Cerebellar nuclear complex (tissue), 1 donor: Measurements from ENCODE around the gene SCAPER.

ENCODE experiments used
- DNase-seq, 2 experiments: peaks; one replicate each; lab custom pipeline; 2025; lab: John Stamatoyannopoulos, UW

SCAPER gene

GRCh38 chr15:76426941-76427340 lies 478.2 kb downstream of the SCAPER start:
- no peak for DNase-seq

DNA sequence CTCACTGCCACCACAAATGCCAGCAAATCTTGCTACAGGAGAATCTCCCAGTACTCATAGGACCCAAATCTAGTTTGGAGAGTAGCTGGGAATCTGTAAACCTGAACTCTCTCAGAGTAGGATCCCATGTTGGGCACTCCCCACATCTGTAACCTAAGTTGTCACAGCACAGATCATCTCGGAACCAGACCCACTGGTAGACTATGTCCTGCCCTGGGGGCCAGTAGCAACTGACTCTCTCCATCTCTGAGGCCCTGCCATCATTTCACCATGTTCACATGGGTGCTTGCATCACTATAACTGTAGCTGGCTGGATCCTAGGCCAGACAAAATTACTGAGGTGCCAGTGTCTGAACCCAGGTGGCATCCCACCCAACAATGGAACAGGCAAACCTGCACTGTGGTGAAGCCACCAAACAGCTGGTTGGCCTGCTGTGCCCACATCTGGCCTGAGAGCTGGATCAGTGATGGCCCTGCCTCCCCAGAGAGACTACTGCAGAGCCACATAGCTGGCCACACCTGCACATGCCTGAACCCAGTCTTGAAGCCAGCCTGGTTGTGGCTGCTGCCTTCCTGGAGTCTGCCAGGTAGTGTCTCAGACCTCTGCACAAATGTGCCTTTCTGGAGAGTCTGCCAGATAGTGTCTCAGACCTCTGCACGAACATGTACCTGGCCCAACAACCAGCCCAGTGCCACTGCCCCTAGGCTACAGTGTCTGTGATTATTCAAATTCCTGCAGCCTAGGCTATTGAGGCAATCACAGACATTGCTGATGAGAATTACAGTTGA lies 486.6 kb downstream of the SCAPER start:
- no peak for DNase-seq

- no peak for DNase-seq
Measured at GRCh38 chr15:76401285-76401684, 503.9 kb downstream of the SCAPER start.

DNA sequence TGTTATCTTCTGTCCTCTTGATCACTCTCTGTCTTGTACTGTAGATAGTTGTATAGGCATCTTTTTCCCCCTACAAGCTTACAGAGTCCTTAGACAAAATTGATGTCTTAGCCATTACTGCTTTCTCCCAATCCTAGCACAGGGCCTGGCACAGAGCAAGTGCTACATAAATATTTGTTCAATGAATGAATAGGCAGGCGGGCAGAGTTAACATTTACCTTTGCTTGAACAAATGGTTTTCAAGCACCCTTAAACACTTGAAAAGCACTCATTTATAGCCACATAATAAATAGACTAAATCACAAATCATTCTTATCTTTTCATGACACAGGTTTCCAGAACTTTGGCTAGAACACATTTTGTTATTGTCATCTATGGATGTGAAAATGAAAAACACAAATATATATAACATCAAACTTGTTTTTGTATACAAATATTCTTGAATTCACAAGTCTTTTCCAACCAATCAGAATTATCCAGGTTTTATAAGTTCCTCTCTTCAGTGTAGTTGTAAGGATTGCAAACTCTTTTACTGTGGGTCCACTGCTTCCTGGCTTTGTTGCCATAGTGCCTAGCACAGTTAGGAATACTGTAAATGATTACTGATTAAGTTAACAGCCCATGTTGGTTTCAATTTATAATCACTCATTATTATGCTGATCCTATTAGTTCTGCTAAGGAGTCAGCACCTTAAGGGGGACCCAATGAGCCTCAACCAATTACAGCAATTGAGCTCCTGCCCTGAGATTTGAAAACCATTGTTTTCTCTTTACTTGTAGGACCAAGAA lies 506.6 kb downstream of the SCAPER start:
- DNase-seq = no peak

DNA sequence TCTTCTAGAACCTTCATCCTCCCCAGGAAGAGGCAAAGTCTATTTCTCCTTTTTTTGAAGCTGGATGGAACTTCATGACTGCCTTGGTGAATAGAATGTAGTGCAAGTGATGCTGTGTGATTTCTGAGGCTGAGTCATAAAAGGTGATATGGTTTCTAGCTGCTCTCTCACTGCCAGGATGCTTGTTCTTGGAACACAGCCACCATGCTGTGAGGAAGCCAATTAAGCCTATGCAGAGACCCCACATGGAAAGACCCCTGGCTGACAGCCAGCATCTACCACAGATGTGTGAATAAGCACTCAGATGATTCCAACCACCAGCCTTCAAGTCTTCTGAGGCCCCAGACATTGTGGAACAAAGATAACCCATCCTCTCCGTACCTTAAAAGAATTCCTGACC lies 511.5 kb downstream of the SCAPER start:
- DNase-seq = no peak

- no peak for DNase-seq
Measured at GRCh38 chr15:76391847-76392246, 513.3 kb downstream of the SCAPER start.

GRCh38 chr15:76391309-76391708 lies 513.8 kb downstream of the SCAPER start:
- no peak for DNase-seq

GRCh38 chr15:76390571-76390970 lies 514.6 kb downstream of the SCAPER start:
- no peak for DNase-seq

- DNase-seq = no peak
Measured at GRCh38 chr15:76386926-76387325, 518.2 kb downstream of the SCAPER start.

DNA sequence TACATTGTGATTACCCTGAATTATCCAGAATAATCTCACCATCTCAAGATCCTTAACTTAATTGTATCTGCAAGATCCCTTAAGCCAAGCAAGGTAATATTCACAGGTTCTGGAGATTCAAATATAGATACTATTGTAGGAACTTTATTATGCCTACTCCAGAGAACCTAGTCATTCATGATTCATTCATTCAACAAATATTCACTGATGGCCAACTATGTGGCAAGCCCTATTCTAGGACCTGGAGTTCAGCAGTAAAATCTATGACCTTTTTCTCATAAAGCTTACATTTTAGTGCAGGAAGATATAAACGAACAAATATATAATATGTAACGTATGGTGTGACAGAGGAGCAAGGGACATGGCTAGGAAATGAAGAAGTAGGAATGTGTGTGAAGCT lies 519.0 kb downstream of the SCAPER start:
- no peak for DNase-seq

- DNase-seq = no peak
Measured at GRCh38 chr15:76384409-76384808, 520.7 kb downstream of the SCAPER start.

DNA sequence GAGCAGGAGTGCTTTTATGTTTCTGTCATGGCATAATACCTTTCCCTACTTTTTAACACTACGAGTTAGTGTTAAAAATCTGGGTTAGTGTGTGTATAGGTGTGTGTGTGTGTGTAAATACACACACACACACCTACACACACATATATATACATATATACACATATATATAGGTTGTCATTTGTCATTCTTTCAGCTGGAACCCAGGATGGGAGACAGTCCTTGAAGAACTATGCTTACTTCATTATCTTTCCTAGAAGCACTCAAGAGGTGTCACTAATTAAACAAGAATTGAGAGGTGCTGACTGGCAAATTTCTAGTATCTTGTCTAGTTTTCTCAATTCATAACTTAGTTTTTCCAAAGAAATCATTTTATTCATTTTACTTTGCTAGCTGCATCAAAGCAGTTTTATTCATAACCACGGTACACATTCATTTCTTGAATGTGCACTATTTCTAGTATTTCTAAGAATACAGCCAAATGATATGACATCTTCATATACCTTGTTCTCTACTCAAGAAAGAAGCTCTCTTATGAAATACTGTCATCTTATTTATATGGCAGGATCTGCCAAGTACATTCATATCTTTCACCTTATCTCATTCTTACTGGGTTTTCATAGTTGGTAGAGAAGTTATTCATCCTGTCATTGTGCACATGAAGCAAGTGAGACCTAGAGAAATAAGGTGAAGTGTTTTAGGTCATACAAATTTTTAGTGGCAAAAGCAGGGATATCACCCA lies 522.0 kb downstream of the SCAPER start:
- DNase-seq = no peak

DNA sequence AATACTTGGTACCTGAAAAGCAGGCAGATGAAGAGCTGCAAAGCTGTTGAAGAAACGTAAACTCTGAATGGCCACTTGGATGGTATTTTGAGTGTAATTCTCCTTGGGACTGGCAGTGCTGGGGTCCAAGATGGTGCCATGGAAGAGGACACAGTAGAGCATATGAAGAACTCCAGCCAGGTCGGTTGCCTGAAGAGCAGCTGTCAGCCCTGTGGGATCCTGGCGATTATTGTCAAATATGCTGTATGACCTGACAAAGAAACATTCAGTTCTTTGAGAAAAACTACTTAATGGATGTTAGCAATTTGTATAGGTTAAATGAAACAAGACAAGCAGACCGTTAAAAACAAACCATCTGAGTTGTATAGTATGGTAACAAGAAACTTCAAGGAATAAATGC lies 523.8 kb downstream of the SCAPER start:
- no peak for DNase-seq

DNA sequence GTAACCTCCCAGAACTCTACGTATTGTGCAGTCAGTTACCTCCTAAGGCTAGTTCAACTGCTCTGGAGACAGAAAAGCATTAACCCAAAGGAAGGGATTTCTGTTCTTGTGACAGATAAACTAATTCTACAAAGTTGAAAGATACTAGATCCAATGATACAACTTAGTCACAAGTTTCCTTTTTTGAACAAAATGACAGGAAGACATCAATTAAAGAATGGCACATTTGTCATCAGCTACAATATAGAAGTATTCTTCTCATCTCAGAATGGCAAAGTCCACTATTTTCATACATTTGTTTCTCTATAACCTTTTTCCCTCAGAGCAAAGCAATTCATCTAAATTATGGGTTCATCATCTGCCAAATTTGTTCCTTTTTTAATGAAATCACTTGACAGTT lies 524.9 kb downstream of the SCAPER start:
- no peak for DNase-seq

GRCh38 chr15:76378691-76379090 lies 526.4 kb downstream of the SCAPER start:
- no peak for DNase-seq

DNA sequence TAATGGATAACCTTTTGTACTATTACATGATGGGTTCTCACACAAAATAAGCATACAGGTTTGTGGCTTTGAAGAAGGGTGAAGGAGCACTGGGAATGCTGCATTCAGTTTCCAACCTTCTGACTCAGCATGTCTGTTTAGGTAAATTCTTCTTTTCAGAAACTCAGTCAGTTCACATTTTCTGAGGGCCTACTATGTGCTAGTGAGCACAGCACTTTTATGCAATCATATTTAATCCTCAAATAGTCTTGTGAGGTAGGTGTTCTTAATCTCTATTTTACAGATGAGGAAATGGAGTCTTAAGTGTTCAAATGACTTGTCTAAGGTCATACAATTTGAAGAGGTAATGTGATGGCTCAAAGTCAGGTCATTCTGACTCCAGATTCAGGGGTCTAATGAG lies 527.4 kb downstream of the SCAPER start:
- no peak for DNase-seq

GRCh38 chr15:76377217-76377616 lies 527.9 kb downstream of the SCAPER start:
- no peak for DNase-seq

DNA sequence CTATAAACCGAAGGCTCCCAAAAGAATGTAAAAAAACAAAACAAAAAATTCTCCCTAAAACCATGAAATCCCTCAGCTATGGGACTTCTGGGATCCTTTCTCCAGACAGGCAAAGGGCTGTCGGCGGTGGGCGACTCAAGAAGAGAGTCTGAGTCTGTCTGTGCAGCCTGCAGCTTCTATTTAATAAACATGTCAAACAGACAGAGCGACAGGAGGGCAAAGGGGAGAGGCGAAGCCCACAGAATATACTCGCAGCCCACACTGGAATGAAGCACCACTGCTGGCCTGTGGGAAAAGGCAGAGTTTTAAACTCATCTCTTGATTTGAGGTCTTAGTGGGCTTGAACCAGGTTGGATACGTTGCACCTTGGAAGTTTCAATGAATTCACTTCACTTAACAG lies 528.3 kb downstream of the SCAPER start:
- DNase-seq = no peak

DNA sequence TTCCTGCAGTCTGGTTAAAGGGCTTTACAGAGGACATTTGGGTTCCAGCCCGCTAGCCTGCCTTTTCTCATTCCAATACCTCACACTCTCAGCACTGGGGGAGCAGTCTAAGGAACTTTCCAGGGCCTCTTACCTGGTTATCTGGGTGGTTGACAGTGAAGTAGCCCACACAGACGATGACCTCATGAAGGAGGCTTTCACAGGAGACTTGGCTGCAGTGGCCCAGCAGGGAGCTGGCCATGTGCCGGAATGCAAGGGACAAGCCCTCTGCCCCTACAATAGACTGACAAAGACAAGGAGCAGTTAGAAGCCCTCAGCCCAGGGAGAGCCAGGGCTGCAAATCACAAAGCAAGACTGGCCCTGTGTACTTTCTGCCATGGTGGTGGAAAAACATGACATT lies 529.1 kb downstream of the SCAPER start:
- no peak for DNase-seq

GRCh38 chr15:76368122-76368621 lies 537.0 kb downstream of the SCAPER start:
- no peak for DNase-seq

DNA sequence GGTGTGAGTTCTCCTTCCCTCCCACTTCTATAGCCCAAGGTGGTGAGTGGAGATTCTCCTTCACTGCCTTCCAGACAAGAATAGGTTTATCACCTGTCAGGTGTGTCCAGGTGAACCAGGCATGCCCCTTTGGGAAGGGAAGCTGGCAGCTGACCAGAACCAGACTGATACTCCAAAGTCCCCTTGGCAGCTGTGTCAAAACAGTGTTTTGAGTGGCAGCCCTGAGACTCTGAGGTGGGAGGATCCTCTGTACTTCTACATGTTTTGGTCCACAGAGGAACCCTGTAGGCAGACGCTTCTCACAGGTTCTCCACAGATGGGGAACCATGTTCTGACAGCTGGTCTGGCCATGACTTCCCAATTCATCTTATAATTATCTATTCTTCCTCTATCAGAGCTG lies 538.4 kb downstream of the SCAPER start:
- DNase-seq = no peak

GRCh38 chr15:76363251-76363650 lies 541.9 kb downstream of the SCAPER start:
- no peak for DNase-seq

DNA sequence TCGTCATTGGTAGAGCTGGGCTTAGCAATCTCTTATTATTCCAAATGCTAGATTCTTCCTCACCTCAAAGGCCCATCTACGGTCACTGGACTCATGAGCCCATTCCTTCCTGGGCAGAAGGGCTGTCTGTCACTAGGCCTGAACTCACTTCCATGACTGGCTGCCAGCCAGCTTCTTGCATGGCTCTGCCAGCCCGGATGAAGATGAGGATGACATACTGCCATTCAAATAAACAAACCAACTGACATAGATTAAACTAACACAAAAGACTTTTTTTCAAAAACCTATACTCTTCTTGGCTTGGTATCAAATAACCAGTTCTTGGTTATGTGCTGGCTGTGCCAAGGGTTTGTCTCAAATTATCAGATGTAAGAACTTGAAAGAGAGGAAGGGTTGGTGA lies 544.7 kb downstream of the SCAPER start:
- DNase-seq = no peak
